Islet of Langerhans (tissue), 1 donor: ENCODE data around the gene PAFAH2.
"Not testable (repeated sequence)": the region's sequence is repeated elsewhere in the genome, so short reads cannot be mapped to it uniquely, and the experiment has no call there.

Experiments
- FAIRE-seq: peaks from one replicate; lab custom pipeline; 2011; peaks lifted over from hg19 to GRCh38; lab: Jason Lieb, UNC

PAFAH2 gene

GRCh38 chr1:25979210-25979609 is 18.7 kb downstream of the PAFAH2 start:
- no peak for FAIRE-seq

GRCh38 chr1:25978403-25978802 is 19.5 kb downstream of the PAFAH2 start:
- no peak for FAIRE-seq

GRCh38 chr1:25977801-25978200 is 20.1 kb downstream of the PAFAH2 start:
- FAIRE-seq: no peak

GRCh38 chr1:25973610-25974321 is 24.1 kb downstream of the PAFAH2 start:
- FAIRE-seq: no peak

GRCh38 chr1:25971811-25972180 is 26.1 kb downstream of the PAFAH2 start:
- no peak for FAIRE-seq

- FAIRE-seq: no peak
Observed at GRCh38 chr1:25971066-25971810, 26.6 kb downstream of the PAFAH2 start.

GRCh38 chr1:25967308-25967707 is 30.6 kb downstream of the PAFAH2 start:
- no peak for FAIRE-seq

GRCh38 chr1:25959611-25960010 is 38.3 kb downstream of the PAFAH2 start:
- FAIRE-seq: no peak

GRCh38 chr1:25958465-25958864 is 39.4 kb downstream of the PAFAH2 start:
- no peak for FAIRE-seq

- no peak for FAIRE-seq
Observed at GRCh38 chr1:25955553-25955952, 42.3 kb downstream of the PAFAH2 start.

GRCh38 chr1:25954282-25954938 is 43.5 kb downstream of the PAFAH2 start:
- FAIRE-seq: no peak

- FAIRE-seq: no peak
Observed at GRCh38 chr1:25952841-25953401, 44.9 kb downstream of the PAFAH2 start.

- no peak for FAIRE-seq
Observed at GRCh38 chr1:25948641-25949040, 49.2 kb downstream of the PAFAH2 start.

GRCh38 chr1:25947027-25947426 is 50.8 kb downstream of the PAFAH2 start:
- FAIRE-seq: no peak

GRCh38 chr1:25945761-25946160 is 52.1 kb downstream of the PAFAH2 start:
- no peak for FAIRE-seq

GRCh38 chr1:25944986-25945385 is 52.9 kb downstream of the PAFAH2 start:
- no peak for FAIRE-seq

GRCh38 chr1:25943511-25943910 is 54.4 kb downstream of the PAFAH2 start:
- not testable (repeated sequence) for FAIRE-seq

GRCh38 chr1:25936947-25937346 is 60.9 kb downstream of the PAFAH2 start:
- FAIRE-seq: no peak

GRCh38 chr1:25933479-25934365 is 64.1 kb downstream of the PAFAH2 start:
- no peak for FAIRE-seq

- not testable (repeated sequence) for FAIRE-seq
Observed at GRCh38 chr1:25932811-25933400, 65.0 kb downstream of the PAFAH2 start.

- FAIRE-seq: no peak
Observed at GRCh38 chr1:25932321-25932720, 65.5 kb downstream of the PAFAH2 start.

GRCh38 chr1:25929016-25929415 is 68.8 kb downstream of the PAFAH2 start:
- no peak for FAIRE-seq
